HG02852 (cell line): ENCODE measurements around the gene ODF4.
"Not testable (repeated sequence)": the region's sequence is repeated elsewhere in the genome, so short reads cannot be mapped to it uniquely, and the experiment has no call there.

ENCODE experiments used
- ATAC-seq: cut with Tn5 transposase; IDR thresholded peaks from one replicate; pipeline ENCODE4 v1.9.1; 2021; ENCODE audit warnings: mild to moderate bottlenecking, moderate library complexity; ENCODE audit not compliant: unreplicated experiment

The ODF4 gene

GRCh38 chr17:8324923-8325322 is 14.7 kb upstream of the ODF4 start:
- ATAC-seq, result no peak

GRCh38 chr17:8326511-8327302 is 12.9 kb upstream of the ODF4 start:
- ATAC-seq, result no peak

- no peak for ATAC-seq
These were observed 12.4 kb upstream of the ODF4 start for GRCh38 chr17:8327303-8327649.

- ATAC-seq, result no peak
These were observed 7.5 kb upstream of the ODF4 start for GRCh38 chr17:8332128-8332527.

- ATAC-seq, result no peak
These were observed 7.0 kb upstream of the ODF4 start for GRCh38 chr17:8332688-8333087.

- no peak for ATAC-seq
These were observed 6.4 kb upstream of the ODF4 start for GRCh38 chr17:8333281-8333680.

GRCh38 chr17:8337802-8338752 is 1.6 kb upstream of the ODF4 start:
- no peak for ATAC-seq

- ATAC-seq, result no peak
These were observed 893 bp upstream of the ODF4 start for GRCh38 chr17:8338753-8339140.

- no peak for ATAC-seq
These were observed 1.8 kb downstream of the ODF4 start for GRCh38 chr17:8341456-8341855.

- no peak for ATAC-seq
These were observed 5.5 kb downstream of the ODF4 start for GRCh38 chr17:8345052-8345690.

GRCh38 chr17:8345951-8346665 is 6.5 kb downstream of the ODF4 start:
- ATAC-seq, result no peak

GRCh38 chr17:8347001-8347400 is 7.4 kb downstream of the ODF4 start:
- ATAC-seq, result not testable (repeated sequence)

GRCh38 chr17:8350339-8350738 is 10.7 kb downstream of the ODF4 start:
- no peak for ATAC-seq

- no peak for ATAC-seq
These were observed 14.1 kb downstream of the ODF4 start for GRCh38 chr17:8353736-8354135.

- ATAC-seq, result no peak
These were observed 14.6 kb downstream of the ODF4 start for GRCh38 chr17:8354236-8354635.

- ATAC-seq, result no peak
These were observed 18.3 kb downstream of the ODF4 start for GRCh38 chr17:8357910-8358309.

GRCh38 chr17:8359769-8360168 is 20.1 kb downstream of the ODF4 start:
- ATAC-seq, result no peak

- ATAC-seq, result no peak
These were observed 20.6 kb downstream of the ODF4 start for GRCh38 chr17:8360260-8360659.

- no peak for ATAC-seq
These were observed 21.1 kb downstream of the ODF4 start for GRCh38 chr17:8360751-8361150.

GRCh38 chr17:8362651-8363332 is 23.2 kb downstream of the ODF4 start:
- ATAC-seq, result no peak
